Muscle layer of colon (tissue), 2 donors: ENCODE measurements around the gene BCKDHB.

ENCODE experiments used
- H3K27ac ChIP-seq: one replicate; pipeline ENCODE4 v1.7.0; 2013; ENCODE audit warnings: low read depth, mild to moderate bottlenecking, low read length, moderate library complexity
- H3K27me3 ChIP-seq, 2 donors: one replicate each; pipeline ENCODE4 v1.7.0; 2013; ENCODE audit warnings: low read length in 2 of 2, mild to moderate bottlenecking in 2 of 2; ENCODE audit not compliant: insufficient read depth in 2 of 2, control insufficient read depth in 1 of 2
- H3K36me3 ChIP-seq: one replicate; pipeline ENCODE4 v1.7.0; 2013; ENCODE audit warnings: mild to moderate bottlenecking, low read length; ENCODE audit not compliant: insufficient read depth
- H3K4me1 ChIP-seq: one replicate; pipeline ENCODE4 v1.7.0; 2013; ENCODE audit warnings: mild to moderate bottlenecking, low read length; ENCODE audit not compliant: insufficient read depth
- H3K4me3 ChIP-seq, 2 donors: one replicate each; pipeline ENCODE4 v1.7.0; 2013; ENCODE audit warnings: low read length in 2 of 2, low read depth in 1 of 2, mild to moderate bottlenecking in 1 of 2, moderate library complexity in 1 of 2
- H3K9ac ChIP-seq: one replicate; pipeline ENCODE4 v1.7.0; 2013; ENCODE audit warnings: low read length
- H3K9me3 ChIP-seq: one replicate; pipeline ENCODE4 v1.7.0; 2013; ENCODE audit warnings: mild to moderate bottlenecking, low read length
- donor health status: abdominal sarcoma.
- donor health status: Adenocarcinoma of cecum.

BCKDHB gene

DNA sequence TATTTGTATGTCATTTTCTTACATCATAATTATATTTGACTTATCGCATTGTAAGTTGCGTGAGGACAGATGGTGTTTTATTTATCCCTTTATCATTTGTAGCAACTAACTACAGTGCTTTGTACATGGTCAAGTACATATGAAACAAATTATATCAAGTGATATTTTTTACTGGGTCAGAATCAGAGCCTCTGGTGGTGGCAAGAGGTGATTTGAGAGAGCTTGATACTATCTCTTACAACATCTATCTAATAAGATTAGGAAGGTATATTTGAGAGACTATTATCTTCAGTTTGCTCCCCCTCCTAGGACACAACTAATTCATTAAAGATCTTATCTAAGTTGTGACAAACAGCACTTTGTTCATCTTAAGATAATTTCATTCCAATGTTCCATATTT, 47.7 kb downstream of the BCKDHB start:
- no peaks in the 10 kb centered on the region for H3K4me1 ChIP-seq
- H3K9me3 ChIP-seq: no peaks in the 10 kb centered on the region
- H3K4me3 ChIP-seq: no peak overlapping the region
- no peak overlapping the region for H3K9ac ChIP-seq
- no peaks in the 10 kb centered on the region for H3K36me3 ChIP-seq
- no peak overlapping the region for H3K27ac ChIP-seq
- H3K27me3 ChIP-seq: no peaks in the 10 kb centered on the region

DNA sequence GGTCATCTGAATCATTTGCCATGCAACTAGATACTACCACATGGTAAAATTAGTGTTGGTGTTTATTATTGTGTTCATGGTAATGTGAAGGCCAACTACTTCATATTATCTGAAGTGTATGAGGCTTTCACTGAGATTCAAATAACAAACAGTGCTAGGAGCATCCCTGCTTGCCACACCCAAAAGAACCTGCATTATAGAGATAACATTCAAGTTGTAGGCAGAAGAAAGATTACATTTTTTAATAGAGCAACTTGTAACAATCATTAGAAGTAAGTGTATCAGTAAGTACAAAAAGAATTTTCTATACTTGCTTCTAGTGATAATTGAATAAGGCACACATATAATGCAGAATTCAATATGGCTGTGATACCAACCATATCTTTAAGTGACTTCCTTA, 49.8 kb downstream of the BCKDHB start:
- no peaks in the 10 kb centered on the region for H3K27me3 ChIP-seq
- no peak overlapping the region for H3K9ac ChIP-seq
- H3K4me1 ChIP-seq: no peaks in the 10 kb centered on the region
- H3K36me3 ChIP-seq: no peaks in the 10 kb centered on the region
- H3K27ac ChIP-seq: no peak overlapping the region
- H3K9me3 ChIP-seq: no peaks in the 10 kb centered on the region
- no peak overlapping the region for H3K4me3 ChIP-seq

DNA sequence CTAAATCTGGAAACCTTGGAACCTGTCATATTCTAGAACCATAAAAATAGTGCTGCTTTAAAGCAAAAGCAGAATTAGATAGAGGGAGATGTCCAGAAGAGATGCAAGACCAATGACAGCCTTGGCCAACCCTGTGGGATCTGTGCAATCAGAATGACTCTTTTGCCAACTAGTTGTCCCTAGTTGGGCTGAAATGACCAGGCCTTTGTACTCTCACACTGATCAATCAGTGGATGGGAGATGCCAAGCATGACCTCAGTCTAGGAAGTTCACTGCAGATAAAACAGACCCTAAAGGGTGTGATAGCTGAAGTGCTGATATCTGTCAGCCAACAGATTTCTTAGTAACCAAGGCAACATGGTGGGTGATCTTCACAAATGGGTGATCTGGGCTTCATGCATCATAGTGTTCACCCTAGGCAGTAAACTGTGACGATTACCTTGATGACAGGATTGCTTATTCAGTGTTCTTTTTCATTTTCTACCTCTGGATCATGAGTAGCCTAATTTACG, 52.1 kb downstream of the BCKDHB start:
- H3K9ac ChIP-seq: no peak overlapping the region
- no peaks in the 10 kb centered on the region for H3K9me3 ChIP-seq
- H3K4me3 ChIP-seq: no peak overlapping the region
- peaks cover 3% of the 10 kb centered on the region for H3K4me1 ChIP-seq
- H3K27me3 ChIP-seq: no peaks in the 10 kb centered on the region
- H3K36me3 ChIP-seq: no peaks in the 10 kb centered on the region
- H3K27ac ChIP-seq: no peak overlapping the region

DNA sequence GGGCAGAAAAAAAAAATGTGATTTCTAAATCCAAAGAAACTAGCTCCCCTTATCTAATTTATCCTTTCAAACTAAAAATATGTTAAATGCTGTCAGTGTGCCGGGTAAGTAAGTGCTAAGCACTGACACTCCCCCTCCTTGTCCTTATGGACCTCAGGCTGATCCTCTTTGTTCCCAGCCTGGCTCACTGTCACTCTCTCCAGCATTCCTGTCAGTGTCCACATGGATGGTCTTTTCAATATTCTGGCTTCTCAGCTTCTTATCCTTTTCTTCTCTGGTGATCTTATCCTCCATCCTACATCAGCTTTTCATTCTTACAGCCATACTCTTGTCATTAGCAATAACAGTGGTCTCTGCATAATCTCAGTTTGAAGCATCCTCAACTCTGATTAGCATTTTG, 55.0 kb downstream of the BCKDHB start:
- no peaks in the 10 kb centered on the region for H3K9me3 ChIP-seq
- H3K4me1 ChIP-seq: peaks cover 17% of the 10 kb centered on the region
- no peak overlapping the region for H3K27ac ChIP-seq
- no peaks in the 10 kb centered on the region for H3K36me3 ChIP-seq
- no peak overlapping the region for H3K4me3 ChIP-seq
- no peaks in the 10 kb centered on the region for H3K27me3 ChIP-seq
- no peak overlapping the region for H3K9ac ChIP-seq

DNA sequence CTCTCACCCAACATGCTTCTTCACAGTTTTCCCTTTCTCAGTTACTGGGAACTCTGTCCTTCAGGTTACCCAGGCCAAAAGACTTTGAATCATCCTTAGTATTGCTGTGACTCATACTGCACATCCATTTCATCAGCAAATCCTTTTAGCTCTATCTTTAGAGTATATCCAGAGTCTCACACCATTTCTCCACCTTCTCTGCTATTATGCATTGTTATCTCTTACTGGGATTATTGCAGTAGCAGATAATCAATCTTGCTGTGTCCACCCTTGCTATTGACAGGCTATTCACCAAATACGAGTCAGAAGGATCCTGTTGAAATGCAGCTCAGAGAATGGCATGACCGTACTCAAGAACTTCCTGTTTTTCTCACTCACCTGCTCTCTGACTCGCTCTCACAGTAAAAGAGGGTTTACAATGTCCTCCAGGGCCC, 57.3 kb downstream of the BCKDHB start:
- H3K27me3 ChIP-seq: no peaks in the 10 kb centered on the region
- H3K27ac ChIP-seq: no peak overlapping the region
- no peak overlapping the region for H3K4me3 ChIP-seq
- peaks cover 17% of the 10 kb centered on the region for H3K4me1 ChIP-seq
- no peaks in the 10 kb centered on the region for H3K9me3 ChIP-seq
- H3K36me3 ChIP-seq: no peaks in the 10 kb centered on the region
- no peak overlapping the region for H3K9ac ChIP-seq

DNA sequence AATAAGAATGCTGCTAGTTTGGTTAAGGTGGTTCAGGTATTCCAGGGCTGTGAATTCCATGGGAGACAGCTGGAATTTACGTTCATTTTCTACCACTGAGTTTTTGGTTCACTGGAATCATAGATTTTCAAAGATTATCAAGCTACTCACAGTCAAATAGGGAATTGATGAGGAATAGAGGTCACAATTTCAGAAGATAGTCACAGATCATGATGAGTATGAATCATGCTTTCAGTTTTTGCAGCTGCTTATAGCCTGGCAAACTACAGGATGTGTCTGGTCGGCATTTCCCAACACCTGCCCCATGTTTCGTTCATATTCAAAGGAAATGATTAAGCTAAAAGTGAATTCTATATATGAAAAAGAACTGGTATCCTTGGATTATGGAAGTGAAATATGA, 58.7 kb downstream of the BCKDHB start:
- Histone ChIP-seq H3K36me3 (no peaks in the 10 kb centered on the region), H3K4me1 (peaks cover 17% of the 10 kb centered on the region), H3K27ac (no peak overlapping the region), H3K4me3 (no peak overlapping the region), H3K27me3 (no peaks in the 10 kb centered on the region), H3K9ac (no peak overlapping the region), H3K9me3 (no peaks in the 10 kb centered on the region)

DNA sequence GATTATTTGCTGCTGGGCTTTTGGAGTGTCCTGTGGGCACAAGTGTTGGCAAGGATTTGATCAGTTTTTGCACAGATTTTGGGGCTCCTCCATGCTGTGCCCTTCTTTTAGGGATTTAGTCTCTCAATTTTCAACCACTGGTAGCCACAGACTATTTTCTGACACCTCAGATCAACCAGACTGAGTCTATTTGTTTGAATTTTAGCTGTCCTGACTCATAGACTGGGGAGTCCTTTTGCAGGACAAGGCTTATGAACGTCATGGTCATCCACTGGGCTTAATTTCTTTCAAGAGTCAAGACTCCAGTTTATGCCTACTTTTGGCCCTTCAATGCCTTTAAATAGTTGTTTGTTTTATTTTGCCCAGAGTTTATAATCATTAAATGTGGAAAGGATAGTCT, 59.3 kb downstream of the BCKDHB start:
- Histone ChIP-seq H3K27me3 (no peaks in the 10 kb centered on the region), H3K4me3 (no peak overlapping the region), H3K4me1 (peaks cover 17% of the 10 kb centered on the region), H3K9me3 (no peaks in the 10 kb centered on the region), H3K27ac (no peak overlapping the region), H3K9ac (no peak overlapping the region), H3K36me3 (no peaks in the 10 kb centered on the region)

DNA sequence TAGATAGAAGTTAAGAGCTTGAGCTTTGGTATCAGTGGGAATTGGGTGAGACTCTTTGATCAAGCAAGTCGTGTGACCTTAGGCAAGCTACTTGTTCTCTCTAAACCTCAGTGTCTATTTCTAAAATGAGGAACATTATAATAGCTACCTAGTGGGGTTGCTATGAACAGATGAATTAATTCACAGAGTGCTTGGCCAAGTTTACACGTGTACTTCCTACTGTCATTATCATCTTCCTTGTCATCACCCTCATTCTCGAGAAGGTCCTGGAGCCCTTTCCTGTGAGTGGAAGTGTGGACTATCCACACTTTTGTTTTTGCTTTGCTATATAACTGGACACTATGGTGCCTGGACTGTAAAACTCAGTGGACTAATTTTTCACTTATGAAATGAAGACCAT, 64.0 kb downstream of the BCKDHB start:
- Histone ChIP-seq H3K36me3 (no peaks in the 10 kb centered on the region), H3K9me3 (no peaks in the 10 kb centered on the region), H3K27ac (no peak overlapping the region), H3K27me3 (no peaks in the 10 kb centered on the region), H3K4me1 (no peaks in the 10 kb centered on the region), H3K4me3 (no peak overlapping the region), H3K9ac (no peak overlapping the region)

DNA sequence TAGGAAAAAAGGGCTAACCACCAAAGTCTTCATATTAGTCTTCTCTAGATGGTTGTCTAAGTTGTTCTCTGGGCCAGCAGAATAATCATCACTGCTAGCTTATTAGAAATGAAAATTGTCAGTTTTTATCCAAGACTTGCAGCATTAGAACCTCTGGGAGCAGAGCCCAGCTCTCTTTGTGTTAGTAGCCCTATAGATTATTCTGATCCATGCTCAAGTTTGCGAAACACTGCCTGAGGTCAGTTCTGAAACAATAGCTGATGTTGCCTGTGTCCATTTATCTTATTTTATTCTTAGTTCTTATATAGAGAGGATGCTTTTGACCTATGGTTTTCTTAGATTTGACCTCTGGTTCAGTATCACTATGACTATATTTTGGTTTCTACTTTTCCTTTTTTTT, 66.9 kb downstream of the BCKDHB start:
- no peaks in the 10 kb centered on the region for H3K36me3 ChIP-seq
- H3K27me3 ChIP-seq: no peaks in the 10 kb centered on the region
- H3K4me3 ChIP-seq: no peak overlapping the region
- H3K9me3 ChIP-seq: no peaks in the 10 kb centered on the region
- H3K27ac ChIP-seq: no peak overlapping the region
- H3K9ac ChIP-seq: no peak overlapping the region
- no peaks in the 10 kb centered on the region for H3K4me1 ChIP-seq

DNA sequence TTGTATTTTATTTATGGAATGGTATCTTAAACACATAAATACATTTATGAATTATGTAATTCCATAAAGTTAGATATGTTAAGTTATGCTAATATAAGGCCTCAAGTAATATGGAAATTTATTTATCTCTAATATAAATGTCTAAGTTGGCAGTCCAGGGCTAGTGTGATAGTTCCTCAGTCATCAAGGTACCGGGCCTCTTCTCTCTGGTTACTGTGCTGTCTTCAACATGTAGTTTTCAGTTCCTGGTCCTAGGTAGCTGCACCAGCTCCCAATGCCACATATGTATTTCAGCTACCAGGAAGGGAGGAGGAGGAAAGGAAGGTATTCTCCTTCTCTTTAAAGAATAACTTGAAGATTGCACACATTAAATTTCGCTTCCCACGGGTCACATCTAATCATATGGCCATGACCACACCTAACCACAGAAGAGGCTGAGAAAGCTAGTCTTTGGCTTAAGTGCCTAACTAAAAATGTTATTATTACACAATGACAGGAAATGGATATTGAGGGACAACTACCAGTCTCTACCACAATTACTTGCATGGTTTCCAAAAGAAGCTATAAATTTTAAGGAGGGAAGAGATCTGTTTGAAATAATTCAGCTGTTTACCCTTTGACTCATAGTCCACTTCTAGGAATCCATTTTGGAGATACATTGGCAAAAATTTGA, 68.6 kb downstream of the BCKDHB start:
- Histone ChIP-seq H3K4me3 (no peak overlapping the region), H3K4me1 (no peaks in the 10 kb centered on the region), H3K9me3 (no peaks in the 10 kb centered on the region), H3K27me3 (no peaks in the 10 kb centered on the region), H3K36me3 (no peaks in the 10 kb centered on the region), H3K9ac (no peak overlapping the region), H3K27ac (no peak overlapping the region)

DNA sequence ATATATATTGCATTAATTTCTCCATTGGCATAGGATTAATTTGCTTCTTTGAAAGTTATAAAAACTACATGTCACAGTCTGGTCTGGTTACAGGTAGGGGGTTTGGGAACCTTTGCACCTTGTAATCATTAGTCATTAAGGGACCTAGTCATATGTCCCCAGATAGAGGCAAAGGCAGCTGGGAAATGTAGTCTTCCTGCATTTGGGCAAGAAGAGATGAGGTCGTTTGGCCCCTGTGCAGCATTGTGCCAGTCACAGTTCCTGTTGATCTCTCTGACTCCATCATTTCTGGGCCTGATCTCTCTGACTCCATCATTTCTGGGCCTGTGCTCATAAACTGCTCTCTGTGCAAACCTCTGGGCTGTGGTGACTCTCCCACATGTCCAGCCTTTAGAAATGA, 73.2 kb downstream of the BCKDHB start:
- no peaks in the 10 kb centered on the region for H3K4me1 ChIP-seq
- no peak overlapping the region for H3K4me3 ChIP-seq
- no peaks in the 10 kb centered on the region for H3K36me3 ChIP-seq
- H3K27ac ChIP-seq: no peak overlapping the region
- no peaks in the 10 kb centered on the region for H3K9me3 ChIP-seq
- H3K9ac ChIP-seq: no peak overlapping the region
- no peaks in the 10 kb centered on the region for H3K27me3 ChIP-seq

DNA sequence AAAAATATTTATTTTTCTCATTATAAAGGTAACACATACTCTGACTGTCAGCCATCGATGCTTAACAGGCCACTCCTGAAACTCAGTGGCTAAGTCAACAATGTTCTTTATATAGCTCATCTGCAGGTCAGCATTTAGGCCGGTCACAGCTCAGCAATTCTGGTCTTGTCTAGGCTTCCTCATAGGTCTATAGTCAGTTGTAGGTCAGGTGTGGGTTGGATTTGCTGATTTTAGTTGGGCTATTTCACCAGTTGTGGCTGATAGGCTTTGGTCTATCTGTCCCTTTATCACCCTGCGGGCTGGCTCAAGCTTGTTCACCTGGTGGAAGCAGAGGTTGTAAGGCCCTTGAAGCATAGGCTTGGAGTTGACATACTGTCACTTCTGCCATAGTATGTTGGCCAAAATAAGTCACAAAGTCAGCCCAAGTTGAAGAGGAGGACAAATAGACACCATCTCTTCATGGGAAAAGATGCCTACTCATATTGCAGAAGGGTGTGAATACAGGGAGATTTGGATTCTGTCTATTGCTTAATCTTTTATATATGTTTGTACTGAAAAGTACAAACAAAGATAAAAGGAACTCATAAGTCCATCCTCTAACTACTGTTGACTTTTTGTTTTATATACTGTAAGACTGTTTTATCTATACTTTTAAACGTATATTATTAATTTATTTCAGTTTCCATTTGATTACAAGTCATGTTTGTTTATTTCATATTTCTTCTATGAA, 75.0 kb downstream of the BCKDHB start:
- Histone ChIP-seq H3K27me3 (no peaks in the 10 kb centered on the region), H3K9ac (no peak overlapping the region), H3K27ac (no peak overlapping the region), H3K4me3 (no peak overlapping the region), H3K4me1 (no peaks in the 10 kb centered on the region), H3K9me3 (no peaks in the 10 kb centered on the region), H3K36me3 (no peaks in the 10 kb centered on the region)
